Measurements from ENCODE around the gene JAK1. TPM values are rescaled to one million over a fixed set of nuclear protein-coding genes. Genes with fewer than 3 reads are reported as not detected.

Gene JAK1
- total RNA-seq, 1 experiment from 2014 or later: 58.9 TPM

DNA sequence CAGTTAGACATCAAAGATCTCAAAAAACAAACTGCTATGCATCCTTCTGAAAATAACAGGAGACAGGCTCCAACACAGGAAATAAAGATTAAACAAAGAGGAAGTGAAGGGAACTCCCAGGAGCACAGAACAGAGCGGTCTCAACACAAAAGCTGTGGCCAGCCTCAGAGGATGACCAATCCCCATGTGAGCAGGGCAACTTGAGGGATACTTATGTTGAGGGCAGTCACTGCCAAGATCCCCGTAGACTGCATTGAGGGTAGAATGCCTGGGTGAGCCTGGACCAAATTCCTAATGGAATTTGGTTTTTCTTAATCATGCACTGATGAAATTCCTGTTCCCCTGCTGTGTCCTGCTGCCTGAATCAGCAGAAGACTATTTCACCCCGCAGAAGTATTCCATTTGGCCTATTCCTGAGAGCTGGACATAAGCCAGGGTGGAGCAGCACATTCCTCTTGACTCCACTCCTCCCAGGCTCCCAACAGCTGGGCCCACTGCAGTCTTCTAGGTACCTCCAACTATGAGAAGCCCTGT is 49.0 kb downstream of the JAK1 start:
- peak; percentile 97 for DNase-seq

DNA sequence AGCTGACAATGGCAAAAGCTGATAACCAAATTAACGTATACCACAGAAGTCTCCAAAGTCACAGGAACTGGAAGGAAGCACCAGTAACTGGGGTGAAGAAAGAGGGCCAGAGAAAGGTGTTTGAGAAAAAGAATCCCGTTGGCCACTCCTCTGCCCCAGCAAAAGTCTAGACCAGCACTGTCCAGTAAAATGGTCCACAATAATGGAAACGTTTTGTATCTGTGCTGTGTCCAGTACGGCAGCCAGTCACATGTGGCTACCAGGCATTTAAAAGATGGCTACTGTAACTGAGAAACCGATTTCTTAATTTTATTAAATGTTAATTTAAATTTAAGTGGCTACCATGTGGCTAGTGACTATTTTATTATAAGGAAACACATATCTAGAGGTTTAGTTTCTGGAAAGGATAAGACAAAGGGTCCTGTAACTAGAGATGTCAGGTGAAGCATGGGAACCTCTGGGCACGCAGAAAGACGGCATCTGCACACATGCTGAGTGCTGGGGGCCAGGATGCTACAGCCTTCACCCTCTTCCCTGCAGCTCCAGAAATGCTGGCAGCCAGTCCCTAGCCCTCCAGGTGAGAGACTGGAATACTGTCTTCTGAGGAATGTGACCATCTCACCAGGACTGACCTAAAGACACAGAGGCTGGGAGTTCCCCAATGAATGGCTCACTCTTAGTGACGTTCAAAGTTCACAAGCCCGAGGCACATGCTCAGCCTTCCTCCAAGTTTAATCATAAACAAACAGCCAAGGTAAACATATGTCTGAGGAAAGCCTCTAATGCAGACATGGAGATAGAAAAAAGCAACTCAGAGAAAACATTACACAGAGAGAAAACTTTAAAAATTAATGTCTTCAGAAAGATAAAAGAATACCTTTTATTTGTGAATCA is 50.7 kb downstream of the JAK1 start:
- Histone ChIP-seq H3K9me3 (no peaks in the 10 kb centered on the region), H3K27me3 (no peaks in the 10 kb centered on the region), H3K4me3 (no peak overlapping the region), H3K36me3 (no peaks in the 10 kb centered on the region)
- peak; percentile 53 for DNase-seq

More for the DNA sequence above, 49.0 kb downstream of the JAK1 start:
- Histone ChIP-seq H3K4me3 (no peak overlapping the region), H3K27me3 (no peaks in the 10 kb centered on the region), H3K9me3 (no peaks in the 10 kb centered on the region), H3K36me3 (no peaks in the 10 kb centered on the region)

DNA sequence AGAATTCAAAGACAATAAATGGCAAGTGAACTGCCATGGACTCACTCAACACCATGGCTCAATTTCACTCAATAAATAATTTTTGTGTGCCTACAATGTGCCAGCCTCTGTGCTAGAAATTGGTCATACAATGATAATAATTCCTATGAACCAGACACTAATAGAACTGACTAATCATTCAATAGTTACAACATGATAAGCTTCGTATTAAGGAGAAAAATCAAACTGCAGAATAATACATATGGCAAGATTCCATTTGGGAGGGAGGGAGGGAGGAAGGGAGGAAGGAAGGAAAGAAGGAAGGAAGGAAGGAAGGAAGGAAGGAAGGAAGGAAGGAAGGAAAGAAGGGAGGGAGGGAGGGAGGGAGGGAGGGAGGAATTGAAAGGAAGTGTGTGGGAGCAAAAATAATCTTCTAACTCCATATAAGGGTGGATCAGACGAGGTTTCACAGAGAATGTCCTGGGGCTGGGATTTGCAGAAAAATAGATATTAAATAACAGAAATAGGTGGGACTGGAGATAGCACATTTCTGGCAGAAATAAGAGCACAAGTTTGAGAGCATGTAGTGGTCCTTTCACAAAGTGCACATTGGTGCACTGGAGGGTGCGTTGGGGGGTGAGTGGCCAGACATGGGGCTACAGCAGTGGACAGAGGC is 52.9 kb downstream of the JAK1 start:
- no peaks in the 10 kb centered on the region for H3K9me3 ChIP-seq
- H3K27me3 ChIP-seq: no peaks in the 10 kb centered on the region
- DNase-seq: no peak
- no peak overlapping the region for H3K4me3 ChIP-seq
- H3K36me3 ChIP-seq: no peaks in the 10 kb centered on the region

DNA sequence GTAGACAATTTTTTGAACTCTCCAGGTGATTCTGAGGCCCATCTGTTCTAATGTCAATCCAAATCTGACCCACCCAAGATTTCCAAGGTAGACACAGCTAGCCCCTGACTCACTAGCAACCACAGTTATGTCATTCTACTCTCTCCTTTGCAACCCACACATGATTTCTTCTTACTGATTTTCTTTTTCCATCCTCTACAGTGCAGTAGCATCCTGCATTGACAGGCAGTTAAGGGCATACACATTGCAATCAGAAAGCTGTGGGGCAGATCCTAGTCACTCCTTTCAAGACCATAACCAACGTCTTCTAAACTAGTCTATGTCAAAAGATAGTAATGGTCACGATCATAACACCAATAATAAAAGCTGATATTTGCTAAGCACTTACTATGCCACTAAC is 54.2 kb downstream of the JAK1 start:
- no peak overlapping the region for H3K4me3 ChIP-seq
- H3K36me3 ChIP-seq: no peaks in the 10 kb centered on the region
- no peaks in the 10 kb centered on the region for H3K9me3 ChIP-seq
- DNase-seq: no peak
- no peaks in the 10 kb centered on the region for H3K27me3 ChIP-seq

DNA sequence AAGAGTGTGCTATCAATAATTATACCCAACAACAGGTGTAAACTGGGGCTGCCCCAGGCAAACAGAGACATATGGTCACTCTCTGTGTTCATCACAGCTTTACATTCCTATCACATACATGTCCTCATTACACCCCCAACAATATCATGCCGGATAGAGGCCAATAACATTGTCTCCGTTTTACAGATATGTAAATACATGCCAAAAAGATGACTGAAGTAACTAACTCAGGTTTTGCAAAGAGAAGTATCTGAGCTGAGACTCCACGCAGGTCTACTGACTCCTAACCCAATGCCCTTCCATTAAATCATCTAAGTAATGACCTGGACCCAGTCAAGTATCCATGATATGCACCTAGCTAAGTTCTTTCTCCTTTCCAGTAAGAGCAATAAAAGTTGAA is 55.0 kb downstream of the JAK1 start:
- Histone ChIP-seq H3K9me3 (no peaks in the 10 kb centered on the region), H3K36me3 (no peaks in the 10 kb centered on the region), H3K27me3 (no peaks in the 10 kb centered on the region), H3K4me3 (no peak overlapping the region)
- DNase-seq: no peak

DNA sequence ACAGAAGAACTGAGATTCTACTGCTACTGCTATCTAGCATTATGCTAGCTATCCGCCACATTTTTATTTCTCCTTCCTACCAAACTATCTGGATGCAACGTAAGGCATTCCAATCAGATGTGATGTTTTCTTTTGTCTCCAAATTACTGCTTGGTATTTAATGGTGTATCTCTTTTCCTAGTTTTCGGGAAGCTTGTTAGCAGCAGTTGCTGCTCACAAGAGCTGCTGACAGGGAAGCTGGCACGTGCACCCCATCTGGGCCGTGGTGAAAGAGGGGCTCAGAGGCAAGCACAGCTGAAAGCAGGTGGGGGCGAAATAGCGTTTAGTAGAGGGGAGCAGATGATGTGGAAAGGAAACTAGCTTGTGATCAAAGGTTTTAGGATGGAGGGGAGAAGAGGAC is 57.3 kb downstream of the JAK1 start:
- DNase-seq: no peak
- H3K27me3 ChIP-seq: no peaks in the 10 kb centered on the region
- no peak overlapping the region for H3K4me3 ChIP-seq

DNA sequence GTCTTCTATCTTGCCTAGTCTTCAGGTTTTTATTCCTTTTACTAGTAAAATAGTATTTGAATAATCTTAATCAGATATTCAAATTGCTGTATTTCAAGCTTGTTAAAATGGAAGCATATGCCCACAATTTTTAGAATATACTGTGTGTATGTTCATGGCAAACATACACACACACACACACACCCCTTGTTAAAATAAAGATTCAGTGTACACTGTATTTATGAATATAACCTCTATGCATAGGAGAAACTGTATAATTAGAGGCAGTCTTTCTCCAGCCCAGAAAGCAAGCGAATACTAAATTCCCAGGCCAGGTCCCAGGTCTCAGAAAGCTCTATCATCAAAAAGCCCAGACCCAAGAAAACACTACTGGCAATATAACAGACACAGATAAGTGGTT is 57.8 kb downstream of the JAK1 start:
- no peak for DNase-seq

More for the DNA sequence above, 57.3 kb downstream of the JAK1 start:
- no peaks in the 10 kb centered on the region for H3K9me3 ChIP-seq
- H3K36me3 ChIP-seq: no peaks in the 10 kb centered on the region

DNA sequence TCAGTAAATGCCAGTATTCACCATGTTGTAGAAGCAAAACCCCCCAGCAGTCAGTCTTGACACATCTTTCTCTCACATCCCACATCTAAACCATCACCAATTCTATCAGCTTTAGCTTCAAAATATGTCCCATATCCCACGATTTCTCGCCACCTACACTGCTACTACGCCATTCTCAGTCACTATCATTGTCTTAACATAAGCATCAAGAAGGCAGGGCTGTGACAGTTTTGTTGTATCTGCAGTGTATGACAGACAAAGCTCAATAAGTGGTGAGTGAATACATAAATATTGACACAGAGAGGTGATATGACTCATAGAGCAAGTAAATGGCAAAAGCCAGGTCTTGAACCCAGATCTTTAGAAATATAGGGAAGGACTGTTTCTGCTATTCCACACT is 59.9 kb downstream of the JAK1 start:
- Histone ChIP-seq H3K4me3 (no peak overlapping the region), H3K9me3 (no peaks in the 10 kb centered on the region), H3K27me3 (no peaks in the 10 kb centered on the region), H3K36me3 (no peaks in the 10 kb centered on the region)
- no peak for DNase-seq

More for the DNA sequence above, 57.8 kb downstream of the JAK1 start:
- Histone ChIP-seq H3K4me3 (no peak overlapping the region), H3K27me3 (no peaks in the 10 kb centered on the region), H3K36me3 (no peaks in the 10 kb centered on the region), H3K9me3 (no peaks in the 10 kb centered on the region)

DNA sequence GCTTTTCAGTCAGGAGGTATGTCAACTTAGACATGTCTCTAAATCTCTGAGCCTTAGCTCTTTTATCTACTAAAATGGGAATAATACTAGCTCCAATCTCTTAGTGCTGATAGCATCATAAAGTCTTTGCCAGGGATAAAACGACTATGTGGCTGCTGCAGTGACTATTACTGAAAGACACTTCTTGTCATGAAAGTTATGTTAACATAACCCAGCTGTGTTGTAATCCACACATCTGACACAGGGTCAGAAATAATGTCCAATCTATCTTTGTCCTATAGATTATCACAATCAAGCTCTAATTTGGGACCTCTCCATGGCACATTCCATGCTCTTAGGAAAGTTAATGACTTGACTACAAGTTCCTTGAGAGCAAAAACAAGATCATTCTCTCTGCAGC is 62.8 kb downstream of the JAK1 start:
- Histone ChIP-seq H3K9me3 (no peaks in the 10 kb centered on the region), H3K36me3 (no peaks in the 10 kb centered on the region)

DNA sequence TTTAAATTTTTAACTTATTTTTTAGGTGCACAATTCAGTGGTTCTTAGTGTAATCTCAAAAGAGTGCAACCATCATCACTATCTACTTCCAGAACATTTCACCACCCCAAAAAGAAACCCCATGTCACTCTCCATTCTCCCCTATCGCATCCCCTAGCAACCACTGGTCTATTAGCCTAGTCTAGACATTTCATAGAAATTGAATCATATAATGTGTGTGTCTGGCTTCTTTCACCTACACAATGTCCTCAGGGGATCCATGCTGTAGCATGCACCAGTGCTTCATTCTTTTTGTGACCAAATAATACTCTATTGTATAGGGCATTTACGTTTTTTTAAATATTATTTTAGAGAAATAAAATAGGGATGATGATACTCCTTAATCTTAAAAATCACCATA is 64.7 kb downstream of the JAK1 start:
- no peaks in the 10 kb centered on the region for H3K27me3 ChIP-seq
- H3K9me3 ChIP-seq: no peaks in the 10 kb centered on the region
- no peak overlapping the region for H3K4me3 ChIP-seq
- no peak for DNase-seq
- H3K36me3 ChIP-seq: no peaks in the 10 kb centered on the region

More for the DNA sequence above, 62.8 kb downstream of the JAK1 start:
- Histone ChIP-seq H3K27me3 (no peaks in the 10 kb centered on the region), H3K4me3 (no peak overlapping the region)
- no peak for DNase-seq

DNA sequence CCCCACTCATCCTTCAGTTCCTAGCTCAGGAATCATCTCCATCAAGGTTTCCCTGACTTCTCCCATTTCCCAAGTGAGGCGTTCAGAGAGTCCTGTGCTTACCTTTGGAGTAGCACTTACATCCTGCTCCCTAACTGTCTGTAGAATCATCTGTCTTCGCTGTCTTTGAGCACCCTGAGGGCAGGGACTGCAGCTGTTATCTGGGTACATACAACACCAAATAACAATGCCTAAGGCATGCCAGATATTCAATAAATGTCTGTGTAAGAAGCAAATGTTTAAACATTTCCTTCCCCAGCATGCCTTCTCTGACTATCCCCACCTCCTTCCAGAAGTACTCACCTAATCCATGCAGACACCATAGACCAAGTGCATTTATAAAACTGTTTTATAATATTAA is 65.4 kb downstream of the JAK1 start:
- no peak for DNase-seq
- no peaks in the 10 kb centered on the region for H3K36me3 ChIP-seq
- H3K4me3 ChIP-seq: no peak overlapping the region
- H3K27me3 ChIP-seq: no peaks in the 10 kb centered on the region
- H3K9me3 ChIP-seq: no peaks in the 10 kb centered on the region

DNA sequence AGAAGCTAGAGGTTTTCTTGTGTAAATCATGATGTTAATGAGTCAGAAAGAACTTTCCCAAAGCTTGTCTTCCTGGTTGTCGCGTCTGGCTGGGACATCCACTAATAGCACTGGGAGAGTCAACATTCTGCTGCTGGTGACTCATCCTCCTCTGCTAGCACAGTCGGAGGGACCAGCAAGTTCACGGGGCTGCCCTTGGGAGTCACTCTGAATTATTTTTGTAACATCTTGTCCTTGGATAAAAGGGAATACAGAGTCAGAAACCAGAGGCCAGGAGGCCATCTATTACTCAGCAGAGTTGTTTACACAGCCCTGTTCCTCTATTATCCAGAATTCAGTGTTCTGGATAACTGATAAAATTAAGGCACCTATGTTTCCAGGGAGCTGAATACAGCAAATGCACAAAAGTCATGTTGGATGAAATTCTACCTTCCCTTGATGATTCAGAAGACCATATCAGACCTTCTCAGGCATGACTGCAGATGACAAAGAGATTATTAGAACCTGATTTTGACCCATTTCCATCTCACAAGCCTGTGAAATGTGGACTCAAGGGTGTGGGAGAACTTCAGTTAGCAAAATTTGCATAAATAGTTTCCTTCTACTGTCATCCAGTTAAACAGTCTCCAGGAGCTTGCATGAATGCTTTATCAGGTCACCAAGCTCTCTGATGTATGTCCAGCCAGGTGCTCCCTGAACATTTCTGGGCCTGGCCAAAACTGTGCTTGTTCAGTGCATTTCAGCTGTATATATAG is 68.1 kb downstream of the JAK1 start:
- peak; percentile 87 for DNase-seq
- Histone ChIP-seq H3K9me3 (no peaks in the 10 kb centered on the region), H3K27me3 (no peaks in the 10 kb centered on the region), H3K4me3 (no peak overlapping the region), H3K36me3 (no peaks in the 10 kb centered on the region)

DNA sequence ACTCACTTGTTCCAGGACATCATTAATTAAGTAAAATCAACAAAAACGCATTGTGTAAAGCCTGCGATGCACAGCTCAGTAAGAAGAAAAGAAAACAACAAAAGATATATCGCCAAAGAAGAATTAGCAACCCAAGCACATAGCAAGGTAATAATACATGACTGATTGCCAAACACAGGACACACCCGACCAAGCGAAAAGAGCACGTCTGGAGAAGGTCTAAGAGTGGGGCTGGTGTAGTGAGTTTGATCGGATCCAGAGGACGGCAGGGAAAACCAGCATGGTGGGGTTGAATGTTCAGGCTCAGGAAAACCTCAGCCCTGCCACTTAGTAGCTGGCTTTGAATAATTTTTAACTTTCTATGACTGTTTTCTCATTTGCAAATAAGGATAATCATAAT is 69.8 kb downstream of the JAK1 start:
- Histone ChIP-seq H3K9me3 (no peaks in the 10 kb centered on the region), H3K36me3 (no peaks in the 10 kb centered on the region), H3K27me3 (no peaks in the 10 kb centered on the region), H3K4me3 (no peak overlapping the region)
- DNase-seq: no peak

DNA sequence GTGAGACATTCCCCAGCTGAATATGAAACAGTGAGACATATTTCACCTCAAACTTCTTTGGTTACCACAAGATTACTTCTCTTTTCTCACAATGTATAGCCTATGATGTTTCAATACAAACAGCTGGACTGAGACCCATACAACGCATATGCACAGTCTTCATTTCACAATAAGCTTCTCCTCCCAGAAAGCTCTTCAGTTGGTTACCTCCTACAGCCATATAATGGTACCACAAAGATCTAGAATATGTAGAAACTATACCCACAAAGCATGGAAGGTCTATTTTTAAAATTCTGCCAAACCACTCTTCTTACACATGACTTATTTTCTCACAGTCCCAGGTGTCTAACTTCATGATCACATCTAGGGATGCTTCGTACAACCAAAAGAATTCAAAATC is 70.8 kb downstream of the JAK1 start:
- DNase-seq: no peak
- Histone ChIP-seq H3K36me3 (no peaks in the 10 kb centered on the region), H3K4me3 (no peak overlapping the region), H3K27me3 (no peaks in the 10 kb centered on the region), H3K9me3 (no peaks in the 10 kb centered on the region)

DNA sequence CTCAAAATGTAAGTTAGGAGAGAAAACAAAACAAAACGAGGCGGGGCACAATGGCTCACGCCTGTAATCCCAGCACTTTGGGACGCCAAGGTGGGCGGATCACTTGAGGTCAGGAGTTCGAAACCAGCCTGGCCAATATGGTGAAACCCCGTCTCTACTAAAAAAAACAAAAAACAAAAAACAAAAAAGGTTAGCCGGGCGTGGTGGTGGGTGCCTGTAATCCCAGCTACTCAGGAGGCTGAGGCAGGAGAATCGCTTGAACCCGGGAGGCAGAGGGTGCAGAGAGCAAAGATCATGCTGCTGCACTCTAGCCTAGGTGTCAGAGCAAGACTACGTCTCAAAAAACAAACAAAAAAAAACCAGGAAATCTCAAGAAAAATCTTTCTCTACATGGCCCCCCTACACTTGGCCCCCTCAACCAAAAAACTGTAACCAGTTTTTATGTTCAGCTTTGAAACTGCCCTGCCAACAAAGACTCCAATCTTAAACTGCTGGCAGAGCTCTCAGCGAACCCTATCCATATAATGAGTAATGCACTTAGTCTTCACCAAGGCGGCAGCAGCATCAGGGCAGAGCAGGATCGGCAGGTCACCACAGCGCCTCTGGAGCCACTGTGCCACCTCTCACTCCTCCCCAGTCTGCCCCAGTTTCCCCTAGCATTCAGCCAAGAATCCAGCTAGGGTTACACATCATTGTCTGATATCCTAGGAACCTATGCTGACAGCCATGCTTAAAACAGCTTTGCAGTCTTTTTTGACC is 71.7 kb downstream of the JAK1 start:
- Histone ChIP-seq H3K27me3 (no peaks in the 10 kb centered on the region), H3K9me3 (no peaks in the 10 kb centered on the region), H3K36me3 (no peaks in the 10 kb centered on the region), H3K4me3 (no peak overlapping the region)
- peak; percentile 66 for DNase-seq

DNA sequence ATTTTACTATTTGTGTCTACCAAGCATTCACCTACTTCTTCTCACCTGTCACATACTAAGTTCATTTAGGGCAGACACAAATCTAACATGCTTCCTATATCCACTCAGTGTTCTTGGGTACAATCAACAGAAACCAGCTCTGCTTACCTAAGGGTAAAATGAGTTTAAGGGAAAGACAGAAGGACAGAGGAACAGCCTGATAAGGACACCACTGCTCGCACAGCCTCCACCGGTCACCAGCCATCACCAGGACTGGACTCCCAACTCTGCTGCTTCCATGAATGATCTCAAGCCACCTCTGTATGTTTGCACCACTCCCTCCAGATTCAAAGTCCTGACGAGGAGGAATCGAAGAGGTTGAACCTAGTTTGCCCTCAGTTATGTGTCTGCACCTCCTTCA is 72.4 kb downstream of the JAK1 start:
- Histone ChIP-seq H3K27me3 (no peaks in the 10 kb centered on the region), H3K36me3 (no peaks in the 10 kb centered on the region), H3K9me3 (no peaks in the 10 kb centered on the region), H3K4me3 (no peak overlapping the region)
- no peak for DNase-seq
